Measurements from ENCODE around the gene TMCO6. TPM values are rescaled to one million over a fixed set of nuclear protein-coding genes. Genes with fewer than 3 reads are reported as not detected.

The TMCO6 gene
- polyA plus RNA-seq, 1 donor from 2014 or later = 23.5 TPM

- no peaks in the 10 kb centered on the region for H3K79me2 ChIP-seq (replicated peaks; ENCODE audit: insufficient read depth, low read length)
- H3K27me3 ChIP-seq (ENCODE audit: insufficient read depth, low read depth, low read length) = no peaks in the 10 kb centered on the region
- H3K9me2 ChIP-seq (ENCODE audit: insufficient read depth, low read length) = no peaks in the 10 kb centered on the region
- no peak overlapping the region for H2AFZ ChIP-seq (ENCODE audit: low read depth, low read length)
- H3K4me3 ChIP-seq (ENCODE audit: low read length) = no peak overlapping the region
- no peaks in the 10 kb centered on the region for H4K20me1 ChIP-seq (ENCODE audit: insufficient read depth)
- no peak overlapping the region for H3K4me2 ChIP-seq (ENCODE audit: low read length)
- no peak overlapping the region for H3K9ac ChIP-seq (ENCODE audit: low read length)
- H3F3A ChIP-seq (ENCODE audit: insufficient read depth, low read length, poor library complexity, severe bottlenecking) = no peaks in the 10 kb centered on the region
- TF ChIP-seq EZH2 (IDR thresholded peaks at IDR 0.05; ENCODE audit: borderline replicate concordance, insufficient read depth, low read length, poor library complexity, severe bottlenecking) (no peak), REST (IDR thresholded peaks at IDR 0.05; ENCODE audit: borderline replicate concordance) (no peak), CTCF (IDR thresholded peaks at IDR 0.05; ENCODE audit: poor library complexity, severe bottlenecking) (no peak), POLR2AphosphoS5 (IDR thresholded peaks at IDR 0.05) (no peak), SMC3 (conservative IDR thresholded peaks at IDR 0.05; ENCODE audit: poor library complexity) (no peak), RAD21 (conservative IDR thresholded peaks at IDR 0.05) (no peak), EP300 (conservative IDR thresholded peaks at IDR 0.05; ENCODE audit: poor library complexity, severe bottlenecking) (no peak), TAF1 (IDR thresholded peaks at IDR 0.05; ENCODE audit: low read depth) (no peak), MXI1 (conservative IDR thresholded peaks at IDR 0.05; ENCODE audit: poor library complexity, severe bottlenecking) (no peak)
- no peak overlapping the region for H3K27ac ChIP-seq (ENCODE audit: low read length)
- H3K9me3 ChIP-seq (ENCODE audit: low read length) = no peaks in the 10 kb centered on the region
- no peaks in the 10 kb centered on the region for H3K36me3 ChIP-seq (ENCODE audit: insufficient read depth, low read length)
Observed at GRCh38 chr5:140595538-140596300, 43.5 kb upstream of the TMCO6 start.

- Histone ChIP-seq H3K79me2 (replicated peaks; ENCODE audit: insufficient read depth, low read length) (no peaks in the 10 kb centered on the region), H3K4me3 (ENCODE audit: low read length) (no peak overlapping the region), H3K9ac (ENCODE audit: low read length) (no peak overlapping the region), H3K27ac (ENCODE audit: low read length) (no peak overlapping the region), H3K27me3 (ENCODE audit: insufficient read depth, low read depth, low read length) (no peaks in the 10 kb centered on the region), H3K36me3 (ENCODE audit: insufficient read depth, low read length) (no peaks in the 10 kb centered on the region), H4K20me1 (ENCODE audit: insufficient read depth) (no peaks in the 10 kb centered on the region), H2AFZ (ENCODE audit: low read depth, low read length) (no peak overlapping the region), H3F3A (ENCODE audit: insufficient read depth, low read length, poor library complexity, severe bottlenecking) (no peaks in the 10 kb centered on the region), H3K4me2 (ENCODE audit: low read length) (no peak overlapping the region), H3K9me3 (ENCODE audit: low read length) (no peaks in the 10 kb centered on the region), H3K9me2 (ENCODE audit: insufficient read depth, low read length) (no peaks in the 10 kb centered on the region)
- TF ChIP-seq RAD21 (conservative IDR thresholded peaks at IDR 0.05) (no peak), CTCF (IDR thresholded peaks at IDR 0.05; ENCODE audit: poor library complexity, severe bottlenecking) (no peak), REST (IDR thresholded peaks at IDR 0.05; ENCODE audit: borderline replicate concordance) (no peak), SMC3 (conservative IDR thresholded peaks at IDR 0.05; ENCODE audit: poor library complexity) (no peak), MXI1 (conservative IDR thresholded peaks at IDR 0.05; ENCODE audit: poor library complexity, severe bottlenecking) (no peak), POLR2AphosphoS5 (IDR thresholded peaks at IDR 0.05) (no peak), EZH2 (IDR thresholded peaks at IDR 0.05; ENCODE audit: borderline replicate concordance, insufficient read depth, low read length, poor library complexity, severe bottlenecking) (no peak)
Observed at GRCh38 chr5:140596321-140596741, 42.9 kb upstream of the TMCO6 start.

Data from neural cell (in vitro differentiated cells).